Ovary (tissue), 3 donors: ENCODE data around the gene PID1.

ENCODE experiments used
- EP300 ChIP-seq: sonication (generic); formaldehyde crosslinking; IDR thresholded peaks from one replicate; pipeline ENCODE4 v1.6.1; 2017; ENCODE audit warnings: antibody characterized with exemption
- POLR2A ChIP-seq: fragments of 450-650 bp; IDR thresholded peaks from one replicate; pipeline ENCODE4 v1.6.1; 2017; ENCODE audit warnings: antibody characterized with exemption, mild to moderate bottlenecking, moderate library complexity
- TF ChIP-seq, protein P1 (sequence below), 3 donors: fragments of 450-650 bp in 2 of 3; fragments of 200-600 bp in 1 of 3; IDR thresholded peaks; one replicate each; pipeline versions ENCODE4 v1.5.1 to v1.8.0; 2016 to 2022; ENCODE audit warnings: antibody characterized with exemption in 3 of 3, mild to moderate bottlenecking in 1 of 3
- donor health status: DM: no; HTN: no; CAD: no.

DNA sequence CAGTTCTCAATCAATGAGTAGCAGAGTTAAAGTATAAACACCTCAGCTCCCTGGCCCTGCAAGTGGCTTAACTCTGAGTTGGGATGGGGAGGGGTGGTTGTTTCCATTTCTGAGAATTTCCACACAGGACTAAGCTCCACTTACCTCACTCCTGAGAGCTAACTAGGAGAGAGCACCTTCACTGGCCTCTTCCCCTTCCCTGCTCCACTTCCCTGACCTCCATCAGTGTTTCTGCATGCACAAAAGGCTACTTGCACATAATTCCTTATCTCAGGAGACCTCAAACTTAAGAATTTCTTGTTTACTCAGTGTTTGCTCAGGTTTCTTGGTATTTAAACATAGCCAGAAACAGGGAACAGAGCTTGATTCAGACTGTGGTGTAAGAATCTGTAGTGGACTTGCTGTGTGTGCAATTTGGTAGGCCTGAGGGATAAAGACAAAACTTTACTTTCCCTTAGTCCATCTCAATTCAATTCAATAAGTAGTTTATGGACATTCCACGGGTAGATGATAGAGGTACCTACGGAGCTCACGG, 97.2 kb downstream of the PID1 start:
- TF ChIP-seq, protein P1, sequence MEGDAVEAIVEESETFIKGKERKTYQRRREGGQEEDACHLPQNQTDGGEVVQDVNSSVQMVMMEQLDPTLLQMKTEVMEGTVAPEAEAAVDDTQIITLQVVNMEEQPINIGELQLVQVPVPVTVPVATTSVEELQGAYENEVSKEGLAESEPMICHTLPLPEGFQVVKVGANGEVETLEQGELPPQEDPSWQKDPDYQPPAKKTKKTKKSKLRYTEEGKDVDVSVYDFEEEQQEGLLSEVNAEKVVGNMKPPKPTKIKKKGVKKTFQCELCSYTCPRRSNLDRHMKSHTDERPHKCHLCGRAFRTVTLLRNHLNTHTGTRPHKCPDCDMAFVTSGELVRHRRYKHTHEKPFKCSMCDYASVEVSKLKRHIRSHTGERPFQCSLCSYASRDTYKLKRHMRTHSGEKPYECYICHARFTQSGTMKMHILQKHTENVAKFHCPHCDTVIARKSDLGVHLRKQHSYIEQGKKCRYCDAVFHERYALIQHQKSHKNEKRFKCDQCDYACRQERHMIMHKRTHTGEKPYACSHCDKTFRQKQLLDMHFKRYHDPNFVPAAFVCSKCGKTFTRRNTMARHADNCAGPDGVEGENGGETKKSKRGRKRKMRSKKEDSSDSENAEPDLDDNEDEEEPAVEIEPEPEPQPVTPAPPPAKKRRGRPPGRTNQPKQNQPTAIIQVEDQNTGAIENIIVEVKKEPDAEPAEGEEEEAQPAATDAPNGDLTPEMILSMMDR (IDR thresholded peaks at IDR 0.05), result no peak
- TF ChIP-seq POLR2A (no peak), EP300 (no peak)
